ENCODE measurements around the gene PHF13.

The PHF13 gene

GRCh38 chr1:6602669-6603237 is 10.8 kb upstream of the PHF13 start, which contains the start of gene KLHL21:
TSS of gene KLHL21 (minus strand) at chr1:6602869. CDS start at chr1:6602817, 52 bp downstream.
- DNase-seq (ENCODE audit: low read depth), result peak; percentile 87

- peak; percentile 29 for DNase-seq (ENCODE audit: low read depth)
These were observed 10.2 kb upstream of the PHF13 start for GRCh38 chr1:6603238-6603914.

- no peak for DNase-seq (ENCODE audit: low read depth)
These were observed 9.5 kb upstream of the PHF13 start for GRCh38 chr1:6603915-6604558.

- DNase-seq (ENCODE audit: low read depth), result no peak
These were observed 730 bp upstream of the PHF13 start for GRCh38 chr1:6612641-6613360.

GRCh38 chr1:6614019-6614928 is 743 bp downstream of the PHF13 start:
- DNase-seq (ENCODE audit: low read depth), result peak; percentile 53

- no peak for DNase-seq (ENCODE audit: low read depth)
These were observed 1.6 kb downstream of the PHF13 start for GRCh38 chr1:6614929-6615785.

GRCh38 chr1:6619045-6619444 is 5.5 kb downstream of the PHF13 start:
- DNase-seq (ENCODE audit: low read depth), result no peak

- no peak for DNase-seq (ENCODE audit: low read depth)
These were observed 8.2 kb downstream of the PHF13 start for GRCh38 chr1:6621429-6622391.

GRCh38 chr1:6622396-6623152 is 9.0 kb downstream of the PHF13 start:
- no peak for DNase-seq (ENCODE audit: low read depth)

GRCh38 chr1:6623269-6623965 is 9.9 kb downstream of the PHF13 start:
- no peak for DNase-seq (ENCODE audit: low read depth)

- peak; percentile 80 for DNase-seq (ENCODE audit: low read depth)
These were observed 11.4 kb downstream of the PHF13 start, which contains the start of gene THAP3 for GRCh38 chr1:6624710-6625583. TSS of gene THAP3 (plus strand) at chr1:6624868. CDS start at chr1:6625219, 351 bp downstream.

- no peak for DNase-seq (ENCODE audit: low read depth)
These were observed 12.1 kb downstream of the PHF13 start for GRCh38 chr1:6625584-6626149.

- no peak for DNase-seq (ENCODE audit: low read depth)
These were observed 13.5 kb downstream of the PHF13 start for GRCh38 chr1:6627031-6627430.

- DNase-seq (ENCODE audit: low read depth), result no peak
These were observed 14.5 kb downstream of the PHF13 start for GRCh38 chr1:6627841-6628545.

GRCh38 chr1:6628971-6629479 is 15.5 kb downstream of the PHF13 start:
- no peak for DNase-seq (ENCODE audit: low read depth)

GRCh38 chr1:6630027-6630426 is 16.5 kb downstream of the PHF13 start:
- DNase-seq (ENCODE audit: low read depth), result no peak

Data from stimulated activated CD4-positive, alpha-beta T cell treated with anti-CD3 and anti-CD28 coated beads, Interleukin-2, amount 100 ng/mL, for 4 hours (primary cell).